NCI-H1436 (cell line): Measurements from ENCODE around the gene HCN3.
"Not testable (repeated sequence)": the region's sequence is repeated elsewhere in the genome, so short reads cannot be mapped to it uniquely, and the experiment has no call there.

Experiments used
- DNase-seq: peaks from one replicate; lab custom pipeline; 2025; lab: John Stamatoyannopoulos, UW

Gene HCN3

DNA sequence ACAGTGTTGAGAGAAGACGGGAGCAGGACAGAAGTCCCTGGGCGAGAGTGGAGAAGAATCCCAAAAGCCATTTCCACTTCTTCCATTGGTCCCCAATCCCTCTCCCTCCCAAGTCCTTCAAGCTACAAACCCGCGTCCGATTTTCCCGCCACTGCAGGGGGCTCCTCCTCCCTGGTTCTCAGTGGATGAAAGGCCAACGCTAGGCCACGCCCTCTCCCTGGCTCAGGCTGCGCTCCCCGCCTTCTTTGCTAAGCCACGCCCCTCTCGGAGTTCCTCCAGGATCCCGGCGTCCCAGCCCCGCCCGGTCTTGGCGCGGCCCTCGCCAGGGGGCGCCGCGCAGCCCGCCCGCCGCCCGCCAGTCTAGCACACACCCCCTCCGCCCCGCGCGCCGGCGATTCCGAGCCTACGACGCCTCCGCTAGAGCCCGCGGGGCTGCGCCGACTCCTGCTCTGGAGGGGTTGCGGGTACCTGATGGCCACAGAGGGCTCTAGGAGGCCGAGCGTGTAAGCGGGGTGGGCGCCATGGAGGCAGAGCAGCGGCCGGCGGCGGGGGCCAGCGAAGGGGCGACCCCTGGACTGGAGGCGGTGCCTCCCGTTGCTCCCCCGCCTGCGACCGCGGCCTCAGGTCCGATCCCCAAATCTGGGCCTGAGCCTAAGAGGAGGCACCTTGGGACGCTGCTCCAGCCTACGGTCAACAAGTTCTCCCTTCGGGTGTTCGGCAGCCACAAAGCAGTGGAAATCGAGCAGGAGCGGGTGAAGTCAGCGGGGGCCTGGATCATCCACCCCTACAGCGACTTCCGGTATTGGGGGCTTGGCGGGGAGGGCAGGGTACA lies at the start of gene HCN3:
HCN3 (plus strand) TSS at position 394 of the 832 bp plus-strand sequence; CDS start at position 522, 128 bp downstream.
- DNase-seq = peak; percentile 98

DNA sequence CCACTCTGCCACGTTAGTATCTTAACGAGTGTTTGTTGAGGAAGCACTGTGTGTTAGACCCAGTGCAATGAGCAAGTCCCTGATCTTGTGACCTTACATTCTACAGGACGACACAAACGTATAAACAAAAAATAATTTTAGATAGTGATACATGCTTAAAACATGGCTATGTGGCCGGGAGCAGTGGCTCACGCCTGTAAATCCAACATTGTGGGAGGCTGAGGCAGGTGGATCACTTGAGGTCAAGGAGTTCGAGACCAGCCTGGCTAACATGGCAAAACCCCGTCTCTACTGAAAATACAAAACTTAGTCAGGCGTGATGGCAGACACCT lies 49.2 kb upstream of the HCN3 start:
- no peak for DNase-seq

DNA sequence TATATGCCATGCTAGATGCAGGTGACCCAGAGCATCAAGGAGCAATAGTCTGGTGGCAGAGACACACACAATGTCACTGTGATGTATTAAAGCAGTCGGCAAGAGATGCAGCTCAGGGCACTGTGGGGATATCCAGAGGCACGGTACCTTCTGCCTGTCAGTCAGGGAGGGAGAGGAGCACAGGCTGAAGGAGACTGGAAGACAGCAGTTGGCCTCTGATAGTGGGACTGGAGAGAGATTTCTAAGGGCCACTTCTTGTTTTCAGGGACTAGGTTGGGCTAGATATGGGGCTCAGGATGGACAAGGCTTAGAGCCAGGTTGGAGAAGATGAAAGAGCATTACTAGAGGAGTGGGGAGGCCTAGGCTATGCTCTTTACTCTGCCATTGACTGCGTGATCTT lies 46.0 kb upstream of the HCN3 start:
- DNase-seq = not testable (repeated sequence)

DNA sequence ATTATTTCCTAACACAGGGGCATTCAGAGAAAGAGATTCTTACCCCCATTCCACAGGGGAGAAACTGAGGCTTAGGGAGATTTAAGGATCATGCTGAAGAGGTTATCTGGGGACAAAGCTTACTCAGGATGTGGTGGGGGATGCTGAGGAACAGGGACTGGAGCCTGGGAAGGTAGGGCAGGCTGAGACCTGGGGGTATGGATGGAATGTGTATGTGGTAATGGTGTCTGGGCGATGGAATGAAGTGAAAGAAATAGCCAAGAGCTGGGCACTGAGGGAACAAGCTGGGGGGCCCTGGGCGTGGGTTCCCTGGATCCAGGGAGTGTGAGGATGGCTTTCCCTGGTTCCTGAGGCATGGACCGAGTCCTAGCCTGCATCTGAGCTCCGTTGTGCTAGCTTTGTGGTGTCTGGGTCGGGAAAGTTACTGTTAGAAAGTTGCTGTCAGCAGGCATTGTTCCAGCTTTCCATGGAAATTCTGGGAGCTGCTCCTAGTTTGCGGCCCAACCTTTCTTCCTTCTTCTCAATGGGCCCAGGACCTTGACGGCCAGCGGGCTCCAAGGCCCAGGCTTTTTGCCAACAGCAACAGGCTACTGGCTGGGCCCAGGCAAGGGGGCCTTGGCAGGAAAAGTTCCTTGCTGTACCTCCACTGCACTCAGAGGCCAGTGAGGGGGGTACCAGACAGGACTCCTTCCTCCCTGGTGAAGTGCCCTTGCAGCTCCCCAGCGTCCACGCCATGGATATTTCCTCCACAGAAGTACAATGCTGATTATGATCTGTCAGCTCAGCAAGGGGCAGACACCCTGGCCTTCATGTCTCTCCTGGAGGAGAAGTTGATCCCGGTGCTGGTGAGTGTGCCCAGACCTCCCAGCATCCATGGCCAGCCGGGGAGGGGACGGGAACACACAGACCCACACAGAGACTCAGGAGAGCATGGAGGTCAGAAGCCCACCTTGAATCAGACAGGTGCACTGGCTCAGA lies 45.0 kb upstream of the HCN3 start:
- DNase-seq = not testable (repeated sequence)

DNA sequence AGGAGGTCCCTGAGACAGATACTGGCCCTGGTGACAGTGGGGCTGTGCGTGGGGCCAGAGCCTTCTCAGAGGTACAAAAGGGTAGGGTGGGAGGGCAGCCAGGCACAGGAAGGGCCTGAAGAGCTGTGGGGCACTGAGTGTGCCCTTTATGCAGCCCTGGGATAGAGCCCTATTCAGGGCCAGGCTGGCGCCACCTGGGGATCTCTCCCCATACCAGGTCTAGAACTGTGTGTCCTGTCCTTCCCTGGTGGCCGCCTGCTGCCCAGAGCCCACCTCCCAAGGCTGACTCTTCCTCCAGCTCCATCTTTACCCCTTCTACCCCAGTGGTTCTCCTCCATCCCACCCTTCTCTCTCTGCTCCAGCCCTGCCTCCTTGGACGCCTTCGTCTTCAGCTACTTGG lies 43.8 kb upstream of the HCN3 start:
- DNase-seq = not testable (repeated sequence)

DNA sequence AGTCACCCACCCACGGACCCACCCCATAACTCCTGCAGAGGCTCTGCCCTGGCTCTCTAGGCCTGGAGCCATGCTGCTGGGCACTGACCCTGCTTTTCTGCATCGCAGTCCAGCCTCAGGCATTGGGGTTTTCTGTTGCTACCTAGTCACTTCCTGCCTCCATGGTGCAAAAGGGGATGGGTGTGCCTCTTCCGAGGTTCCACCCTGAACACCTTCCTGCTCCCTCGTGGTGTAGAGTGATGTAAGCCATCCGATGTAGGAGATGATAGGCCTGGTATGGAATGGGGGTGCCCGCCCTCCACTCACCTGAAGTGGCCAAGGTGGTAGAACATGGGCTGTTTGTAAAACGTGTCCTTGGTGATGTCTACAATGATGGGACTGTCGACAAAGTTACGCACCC lies 41.9 kb upstream of the HCN3 start:
- not testable (repeated sequence) for DNase-seq

DNA sequence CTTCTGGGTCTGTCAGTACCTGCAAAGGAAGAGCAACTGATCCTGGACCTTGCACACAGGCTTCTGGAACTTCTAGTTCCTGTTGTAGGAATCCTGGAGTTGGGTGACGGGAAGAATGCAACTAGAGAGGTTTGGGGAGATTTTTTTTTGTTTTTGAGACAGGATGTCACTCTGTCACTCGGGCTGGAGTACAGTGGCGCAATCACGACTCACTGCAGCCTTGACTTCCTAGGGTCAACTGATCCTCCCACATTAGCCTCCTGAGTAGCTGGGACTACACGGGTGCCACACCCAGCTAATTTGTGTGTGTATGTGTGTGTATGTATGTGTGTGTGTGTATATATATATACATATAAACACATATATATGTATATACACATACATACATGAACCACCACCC lies 40.8 kb upstream of the HCN3 start:
- DNase-seq = no peak

DNA sequence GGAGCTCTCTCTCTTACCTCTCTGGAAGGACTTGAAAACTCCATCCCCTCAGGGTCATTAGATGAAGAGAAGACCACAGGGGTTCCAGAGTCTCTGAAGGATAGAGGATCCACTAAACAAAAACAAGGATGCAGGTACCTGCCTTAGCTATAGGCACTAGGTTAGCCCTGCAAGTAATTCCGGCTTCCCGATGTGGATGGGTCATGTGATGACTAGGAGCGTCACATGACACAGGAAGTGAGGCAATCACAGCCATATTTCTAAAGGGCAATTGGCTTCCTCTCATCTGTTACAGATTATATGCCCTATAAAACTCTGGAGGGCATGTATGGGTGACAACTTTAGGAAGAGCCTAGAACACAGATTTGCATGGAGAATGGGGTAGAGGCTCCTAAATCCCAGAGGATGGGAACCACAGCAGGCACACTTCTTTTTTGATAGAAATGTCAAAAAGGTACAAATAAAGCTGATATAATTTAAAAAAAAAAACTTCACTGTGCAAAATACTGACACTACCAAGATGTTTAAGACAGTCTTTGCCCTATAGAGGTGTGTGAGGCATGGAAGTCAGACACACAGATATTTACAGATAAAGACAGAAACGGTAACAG lies 36.1 kb upstream of the HCN3 start:
- DNase-seq = peak; percentile 64

DNA sequence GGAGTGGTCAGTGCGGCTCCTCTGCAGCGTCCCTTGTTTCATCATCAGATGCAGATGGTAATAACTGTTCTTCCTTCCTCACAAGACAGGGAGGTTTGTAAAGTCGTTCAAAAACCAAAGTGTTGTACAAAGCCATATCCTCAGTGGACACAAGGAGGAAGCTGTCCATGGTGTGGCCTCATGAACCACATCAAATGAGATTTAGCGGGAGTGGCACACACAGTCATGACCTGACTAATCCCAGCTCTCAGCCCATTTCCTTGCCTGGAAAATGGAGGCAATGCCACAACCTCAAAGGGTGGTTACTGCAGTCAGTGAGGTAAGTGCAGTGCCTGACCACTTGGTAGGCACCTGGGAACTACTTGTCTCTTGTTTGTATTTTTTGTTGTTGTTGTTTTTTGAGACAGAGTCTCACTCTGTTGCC lies 35.4 kb upstream of the HCN3 start:
- no peak for DNase-seq

DNA sequence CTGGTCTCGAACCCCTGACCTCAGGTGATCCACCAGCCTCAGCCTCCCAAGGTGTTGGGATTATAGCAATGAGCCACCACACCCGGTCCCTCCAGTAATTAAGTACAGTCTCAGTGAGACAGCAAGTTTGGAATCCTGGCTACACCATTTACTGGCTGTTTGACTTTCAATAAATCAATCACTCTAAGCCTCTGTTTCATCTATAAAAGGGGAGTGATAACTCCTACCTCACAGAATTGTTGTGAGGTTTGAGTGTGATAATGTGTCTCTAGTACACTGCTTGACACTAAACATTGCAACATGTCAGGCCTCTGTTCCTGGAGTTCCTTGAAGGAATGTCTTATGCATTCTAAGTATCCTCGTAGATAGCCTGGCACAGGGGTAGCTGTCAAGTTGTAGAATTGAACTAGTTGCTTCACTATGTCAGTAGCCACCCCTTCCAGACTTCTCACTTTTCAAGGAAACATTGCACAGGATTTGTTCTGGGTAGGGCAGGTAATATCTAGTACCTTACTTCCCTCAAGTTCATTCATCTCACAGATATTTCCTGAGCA lies 34.4 kb upstream of the HCN3 start:
- DNase-seq = no peak

DNA sequence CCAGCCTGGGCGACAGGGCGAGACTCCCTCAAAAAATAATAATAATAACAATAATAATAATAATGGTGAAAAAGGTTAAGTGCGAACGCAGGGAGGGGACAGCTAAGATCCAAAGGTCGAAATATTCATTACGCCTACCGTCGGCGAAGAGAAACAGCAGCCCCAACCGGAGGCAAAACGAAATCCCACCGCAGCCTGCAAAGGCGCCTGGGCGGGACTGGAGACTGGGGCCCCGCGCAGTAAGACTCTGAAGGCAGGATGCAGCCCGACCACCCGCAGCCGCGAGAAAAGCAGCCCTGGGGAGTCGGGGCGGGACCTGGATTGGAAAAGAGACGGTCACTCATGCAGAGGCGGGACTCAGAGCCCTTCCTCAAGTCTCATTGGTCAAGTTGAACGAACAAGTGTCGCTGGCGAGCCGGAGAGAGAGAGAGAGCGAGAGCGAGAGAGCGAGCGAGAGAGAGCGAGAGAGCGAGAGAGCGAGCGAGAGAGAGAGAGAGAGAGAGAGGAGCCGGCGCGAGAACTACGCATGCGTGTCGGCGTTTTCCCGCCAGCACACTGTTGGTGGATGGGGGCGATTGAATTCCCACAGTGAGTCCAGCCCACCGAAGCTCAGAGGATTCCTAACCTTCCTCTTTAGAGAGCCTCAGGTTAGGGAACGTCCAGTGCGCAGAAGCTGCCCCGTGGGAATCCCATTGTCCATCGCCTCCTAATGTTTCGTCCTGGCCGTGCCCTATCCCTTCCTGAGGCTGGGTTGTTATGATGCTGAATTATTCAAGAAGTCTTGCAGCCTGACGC lies 32.7 kb upstream of the HCN3 start:
- peak; percentile 99 for DNase-seq

DNA sequence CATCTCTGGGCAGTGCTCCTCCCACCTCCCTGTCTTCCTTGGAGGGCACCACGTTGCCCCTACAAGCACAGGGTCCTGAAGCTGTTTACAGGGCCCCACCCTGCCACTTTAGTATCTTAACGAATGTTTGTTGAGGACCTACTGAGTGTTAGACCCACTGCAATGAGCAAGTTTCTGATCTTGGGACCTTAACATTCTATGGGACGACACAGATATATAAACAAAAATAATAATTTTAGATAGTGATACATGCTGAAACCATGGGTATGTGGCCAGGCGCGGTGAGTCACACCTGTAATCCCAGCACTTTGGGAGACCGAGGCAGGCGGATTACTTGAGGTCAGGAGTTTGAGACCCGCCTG lies 32.1 kb upstream of the HCN3 start:
- DNase-seq = no peak

DNA sequence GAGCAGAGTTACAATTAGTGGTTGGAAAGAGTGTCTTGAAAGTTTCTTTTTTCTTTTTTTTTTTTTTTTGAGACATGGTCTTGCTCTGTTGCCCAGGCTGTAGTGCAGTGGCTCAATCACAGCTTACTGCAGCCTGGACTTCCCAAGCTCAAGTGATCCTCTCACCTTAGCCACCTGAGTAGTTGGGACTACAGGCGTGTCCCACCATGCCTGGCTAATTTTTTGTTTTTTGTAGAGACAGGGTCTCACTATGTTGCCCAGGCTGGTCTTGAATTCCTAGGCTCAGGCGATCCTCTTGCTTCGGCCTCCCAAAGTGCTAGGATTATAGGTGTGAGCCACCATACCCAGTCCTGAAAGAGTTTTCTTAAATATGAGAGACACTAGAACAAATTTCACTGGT lies 30.5 kb upstream of the HCN3 start:
- not testable (repeated sequence) for DNase-seq

DNA sequence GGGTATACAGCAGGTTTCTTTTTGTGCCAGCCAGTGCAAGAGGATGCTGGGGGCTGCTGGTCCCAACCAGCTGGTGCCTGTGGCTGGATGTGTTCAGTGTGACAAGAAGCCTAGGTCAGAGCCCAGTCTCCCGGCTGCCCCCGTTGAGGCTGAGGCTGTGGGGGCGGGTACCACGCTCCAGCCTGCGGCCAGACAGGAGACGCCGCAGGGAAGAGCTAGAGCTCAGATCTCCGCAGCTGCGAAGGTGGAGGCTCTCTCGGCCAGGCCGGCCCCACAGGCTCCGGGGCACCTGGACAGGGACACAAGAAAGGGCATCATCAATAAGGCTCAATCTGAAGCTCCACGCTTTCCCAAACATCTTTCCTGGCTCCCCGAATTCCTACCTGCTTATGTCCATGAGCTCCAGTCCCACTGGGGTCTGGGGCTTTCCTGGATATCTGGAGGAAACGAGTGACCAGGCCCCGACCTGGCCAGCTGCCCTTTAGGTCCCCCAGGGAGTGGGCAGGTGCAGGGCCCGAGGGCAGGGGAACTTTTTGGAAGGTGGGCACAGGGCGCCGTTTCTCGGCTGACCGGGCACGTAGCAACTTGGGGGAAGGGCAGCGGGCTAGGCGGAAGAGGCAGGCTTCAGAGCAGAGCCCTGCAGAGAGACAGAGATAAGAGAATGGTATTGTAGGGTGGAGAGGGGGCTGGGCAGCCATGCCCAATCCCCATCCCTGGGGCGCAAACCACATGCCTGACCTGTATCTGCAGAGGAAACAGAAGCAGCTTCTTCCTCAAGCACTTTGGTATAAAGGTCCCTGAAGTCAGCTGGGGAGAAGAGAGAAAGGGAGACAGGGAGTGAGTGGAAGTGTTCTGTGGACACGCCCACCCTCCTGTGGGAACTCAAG lies 29.4 kb upstream of the HCN3 start:
- DNase-seq = no peak

DNA sequence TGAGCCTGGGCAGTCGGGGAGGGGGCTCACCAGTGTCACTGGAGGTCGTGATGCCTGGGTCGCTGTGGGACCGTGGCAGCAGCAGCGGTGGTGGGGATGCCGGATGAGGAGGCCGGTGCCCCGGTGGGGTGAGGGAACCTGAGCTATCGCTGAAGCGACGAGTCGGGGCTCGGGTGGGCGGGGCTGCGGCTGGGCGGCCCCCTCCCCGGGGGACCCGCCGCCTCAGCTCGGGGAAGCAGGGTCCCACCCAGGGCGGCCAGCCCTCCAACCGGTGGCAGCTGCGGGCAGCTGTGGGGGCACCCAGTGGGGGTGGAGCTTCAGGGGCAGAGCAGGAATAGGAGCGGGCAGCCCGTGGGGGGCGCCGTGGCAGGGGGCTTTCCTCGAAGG lies 27.0 kb upstream of the HCN3 start:
- no peak for DNase-seq

DNA sequence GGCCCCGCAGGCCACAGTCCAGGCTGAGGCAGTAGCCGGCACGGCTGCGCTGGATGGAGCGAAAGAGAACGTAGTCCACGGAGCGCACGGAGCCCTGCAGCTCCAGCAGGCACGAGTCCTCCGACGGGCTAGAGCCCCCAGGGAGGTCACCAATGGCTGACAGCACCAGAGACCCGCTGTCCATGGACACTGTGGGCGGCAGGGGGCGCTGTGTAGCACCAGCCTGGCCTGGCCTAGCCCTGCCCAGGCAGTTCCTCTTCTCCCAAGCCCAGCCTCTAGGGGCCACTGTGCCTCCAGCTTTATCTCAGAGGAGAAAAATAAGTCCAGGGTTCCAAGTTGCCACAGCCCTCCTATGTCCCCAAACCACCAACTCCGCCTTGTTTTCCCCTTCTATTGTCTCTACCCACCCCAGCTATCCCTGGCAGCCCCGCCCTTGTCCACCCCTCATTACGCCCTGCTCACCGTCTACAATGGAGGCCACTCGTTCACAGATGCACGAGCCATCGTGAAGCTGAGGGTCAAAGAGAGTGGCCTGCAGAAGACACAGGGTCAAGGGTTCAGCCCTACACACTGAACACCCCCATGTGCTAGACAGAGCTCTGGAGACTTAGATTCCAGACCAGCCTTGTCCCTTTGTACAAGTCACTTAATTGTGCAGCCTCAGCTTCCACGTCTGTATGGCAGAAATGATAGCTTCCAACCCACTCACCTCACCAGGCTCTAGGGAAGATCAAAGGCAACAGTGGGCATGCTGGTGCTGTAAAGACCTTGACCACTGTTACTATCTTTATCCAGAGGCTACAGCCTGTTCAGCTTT lies 26.4 kb upstream of the HCN3 start:
- DNase-seq = peak; percentile 93

DNA sequence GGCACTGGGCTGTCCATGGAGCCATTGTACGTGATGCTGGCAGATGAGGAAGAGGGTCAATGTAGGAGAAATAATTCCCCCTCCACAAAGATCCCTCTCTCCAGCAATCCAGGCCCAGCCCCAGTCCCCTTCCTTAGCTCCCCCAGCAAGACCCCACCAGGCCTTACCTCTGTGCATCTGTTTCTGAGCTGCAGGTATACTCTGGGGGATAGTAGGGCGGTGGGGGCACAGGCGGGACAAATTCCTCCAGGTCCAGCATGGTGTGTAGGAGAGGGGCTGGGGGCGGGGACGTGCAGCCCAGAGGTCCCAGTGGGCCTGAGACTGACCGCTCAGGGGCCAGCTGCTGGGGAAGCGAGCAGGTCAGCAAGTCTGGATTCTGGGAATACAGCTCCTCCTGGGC lies 25.7 kb upstream of the HCN3 start:
- no peak for DNase-seq

DNA sequence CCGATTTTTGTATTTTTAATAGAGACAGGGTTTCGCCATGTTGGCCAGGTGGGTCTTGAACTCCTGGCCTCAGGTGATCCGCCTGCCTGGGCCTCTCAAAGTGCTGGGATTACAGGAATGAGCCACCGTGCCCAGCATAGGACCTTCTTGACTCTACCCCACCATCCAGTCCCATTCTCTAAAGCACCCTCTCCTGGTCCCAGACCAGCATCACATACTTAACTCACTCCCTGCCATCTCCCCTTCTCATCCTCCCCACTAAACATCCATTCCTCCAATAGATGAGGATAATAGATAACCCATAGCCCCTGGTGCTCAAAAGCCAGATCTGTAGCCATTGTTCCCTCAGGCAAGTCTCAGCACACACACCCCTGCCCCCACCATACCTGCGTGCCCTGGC lies 24.1 kb upstream of the HCN3 start:
- no peak for DNase-seq

DNA sequence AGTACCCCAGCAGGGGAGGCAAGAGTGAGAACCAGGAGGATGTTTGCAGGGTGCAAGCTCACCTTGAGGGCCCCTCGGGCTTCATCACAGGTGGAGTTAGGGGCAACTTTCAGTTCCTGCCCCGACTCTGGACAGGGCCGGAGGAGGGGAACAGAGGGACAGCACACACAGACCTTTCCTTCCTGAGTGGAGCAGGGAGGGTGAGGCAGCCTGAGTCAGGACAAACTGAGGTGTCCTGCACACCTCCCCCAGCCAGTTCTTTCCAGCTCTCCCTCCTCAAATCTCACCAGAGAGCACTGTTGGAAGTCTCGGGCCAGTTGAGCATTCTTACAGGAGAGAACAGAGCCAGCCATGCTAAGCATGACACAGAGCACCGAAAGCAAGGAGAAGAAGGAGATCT lies 23.5 kb upstream of the HCN3 start:
- no peak for DNase-seq
